HEK293T (cell line): ENCODE data around the gene GRIN2C.

Experiments
- CTCF ChIA-PET: fragments of 350-600 bp; formaldehyde crosslinking; extraction: SDS; loops from one replicate; lab custom pipeline; 2021; ENCODE audit warnings: antibody characterized with exemption, inconsistent platforms; lab: Yijun Ruan, JAX
- POLR2A ChIA-PET: fragments of 350-600 bp; formaldehyde crosslinking; extraction: SDS; loops from one replicate; lab custom pipeline; 2020; ENCODE audit warnings: antibody characterized with exemption, inconsistent platforms; lab: Yijun Ruan, JAX
- DNase-seq: peaks from one replicate; pipeline ENCODE4 v3.0.0; 2012; ENCODE audit warnings: mixed read lengths; ENCODE audit errors: extremely low spot score
- ARNT ChIP-seq: fragments of 450-650 bp; IDR thresholded peaks from 2 replicates; pipeline ENCODE4 v1.6.1; 2017; ENCODE audit warnings: mild to moderate bottlenecking
- BHLHE40 ChIP-seq: fragments of 450-650 bp; IDR thresholded peaks from 2 replicates; pipeline ENCODE4 v1.6.1; 2016; ENCODE audit warnings: mild to moderate bottlenecking, moderate library complexity, borderline replicate concordance
- CTBP1 ChIP-seq: fragments of 450-650 bp; IDR thresholded peaks from 2 replicates; pipeline ENCODE4 v1.6.1; 2016; ENCODE audit warnings: borderline replicate concordance
- ELF4 ChIP-seq: fragments of 450-650 bp; IDR thresholded peaks from 2 replicates; pipeline ENCODE4 v1.6.1; 2017; ENCODE audit warnings: antibody characterized with exemption
- FOXA1 ChIP-seq: fragments of 450-650 bp; IDR thresholded peaks from 2 replicates; pipeline ENCODE4 v1.6.1; 2016; ENCODE audit warnings: mild to moderate bottlenecking
- FOXK2 ChIP-seq: fragments of 450-650 bp; IDR thresholded peaks from 2 replicates; pipeline ENCODE4 v1.6.1; 2016; ENCODE audit warnings: mild to moderate bottlenecking
- FOXM1 ChIP-seq: fragments of 450-650 bp; IDR thresholded peaks from 2 replicates; pipeline ENCODE4 v1.6.1; 2017; ENCODE audit warnings: mild to moderate bottlenecking, borderline replicate concordance
- HDGF ChIP-seq: fragments of 450-650 bp; IDR thresholded peaks from 2 replicates; pipeline ENCODE4 v1.6.1; 2017; ENCODE audit warnings: antibody characterized with exemption, borderline replicate concordance
- L3MBTL2 ChIP-seq: fragments of 450-650 bp; conservative IDR thresholded peaks from 2 replicates; pipeline ENCODE4 v1.6.1; 2016; ENCODE audit warnings: mild to moderate bottlenecking
- LEF1 ChIP-seq: fragments of 450-650 bp; IDR thresholded peaks from 2 replicates; pipeline ENCODE4 v1.6.1; 2017; ENCODE audit warnings: mild to moderate bottlenecking, borderline replicate concordance
- NFRKB ChIP-seq: fragments of 450-650 bp; IDR thresholded peaks from 2 replicates; pipeline ENCODE4 v1.6.1; 2016; ENCODE audit warnings: mild to moderate bottlenecking, moderate library complexity
- SP1 ChIP-seq: fragments of 450-650 bp; IDR thresholded peaks from 2 replicates; pipeline ENCODE4 v1.6.1; 2017
- SUZ12 ChIP-seq: fragments of 450-650 bp; IDR thresholded peaks from 2 replicates; pipeline ENCODE4 v1.6.1; 2016; ENCODE audit warnings: mild to moderate bottlenecking
- TARDBP ChIP-seq: fragments of 450-650 bp; IDR thresholded peaks from 2 replicates; pipeline ENCODE4 v1.6.1; 2016
- ZNF384 ChIP-seq: fragments of 450-650 bp; IDR thresholded peaks from 2 replicates; pipeline ENCODE4 v1.6.1; 2016
- TF ChIP-seq, protein P1 (sequence below): fragments of 450-650 bp; IDR thresholded peaks from 2 replicates; pipeline ENCODE4 v1.6.1; 2016

Gene GRIN2C

GRCh38 chr17:74875977-74876593 lies 16.4 kb upstream of the GRIN2C start:
- DNase-seq = no peak
- TF ChIP-seq HDGF (no peak), ZNF384 (no peak), FOXK2 (no peak), L3MBTL2 (no peak), LEF1 (no peak), SUZ12 (no peak), FOXA1 (no peak), NFRKB (no peak), BHLHE40 (no peak), ELF4 (no peak), CTBP1 (no peak), ARNT (no peak), SP1 (no peak), TARDBP (no peak), FOXM1 (no peak)
- TF ChIP-seq, protein P1, sequence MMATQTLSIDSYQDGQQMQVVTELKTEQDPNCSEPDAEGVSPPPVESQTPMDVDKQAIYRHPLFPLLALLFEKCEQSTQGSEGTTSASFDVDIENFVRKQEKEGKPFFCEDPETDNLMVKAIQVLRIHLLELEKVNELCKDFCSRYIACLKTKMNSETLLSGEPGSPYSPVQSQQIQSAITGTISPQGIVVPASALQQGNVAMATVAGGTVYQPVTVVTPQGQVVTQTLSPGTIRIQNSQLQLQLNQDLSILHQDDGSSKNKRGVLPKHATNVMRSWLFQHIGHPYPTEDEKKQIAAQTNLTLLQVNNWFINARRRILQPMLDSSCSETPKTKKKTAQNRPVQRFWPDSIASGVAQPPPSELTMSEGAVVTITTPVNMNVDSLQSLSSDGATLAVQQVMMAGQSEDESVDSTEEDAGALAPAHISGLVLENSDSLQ = no peak
- CTCF ChIA-PET = no interaction called here
- POLR2A ChIA-PET = no interaction called here

GRCh38 chr17:74875155-74875976 lies 15.7 kb upstream of the GRIN2C start:
- ChIA-PET POLR2A (interaction anchor here (1.4 to 1.6 kb wide), 2 partner anchors 13 to 20 kb away, joined by 4 to 5 read pairs; no protein-coding TSS in a partner anchor), CTCF (interaction anchor here (0.9 to 2.1 kb wide), 3 partner anchors 10 to 239 kb away, joined by 3 to 5 read pairs (median 4); no protein-coding TSS in a partner anchor)
- no peak for TF ChIP-seq NFRKB
- TF ChIP-seq FOXA1 = no peak
- no peak for TF ChIP-seq ZNF384
- TF ChIP-seq L3MBTL2 = no peak
- no peak for TF ChIP-seq SUZ12
- no peak for TF ChIP-seq TARDBP
- TF ChIP-seq CTBP1 = no peak
- TF ChIP-seq BHLHE40 = no peak
- TF ChIP-seq ARNT = no peak
- TF ChIP-seq SP1 = no peak
- TF ChIP-seq ELF4 = no peak
- TF ChIP-seq HDGF = no peak
- no peak for TF ChIP-seq LEF1
- TF ChIP-seq FOXK2 = no peak
- TF ChIP-seq, protein P1 = no peak
- no peak for TF ChIP-seq FOXM1
- no peak for DNase-seq

GRCh38 chr17:74874615-74875037 lies 14.9 kb upstream of the GRIN2C start:
- TF ChIP-seq ARNT = no peak
- ChIA-PET CTCF (interaction anchor here (0.9 to 2.1 kb wide), 3 partner anchors 9 to 240 kb away, joined by 3 to 5 read pairs (median 4); no protein-coding TSS in a partner anchor), POLR2A (interaction anchor here (1.0 to 1.6 kb wide), 4 partner anchors 14 to 235 kb away, joined by 3 to 5 read pairs (median 4); partner anchors contain the start of gene ARMC7)
- no peak for DNase-seq

DNA sequence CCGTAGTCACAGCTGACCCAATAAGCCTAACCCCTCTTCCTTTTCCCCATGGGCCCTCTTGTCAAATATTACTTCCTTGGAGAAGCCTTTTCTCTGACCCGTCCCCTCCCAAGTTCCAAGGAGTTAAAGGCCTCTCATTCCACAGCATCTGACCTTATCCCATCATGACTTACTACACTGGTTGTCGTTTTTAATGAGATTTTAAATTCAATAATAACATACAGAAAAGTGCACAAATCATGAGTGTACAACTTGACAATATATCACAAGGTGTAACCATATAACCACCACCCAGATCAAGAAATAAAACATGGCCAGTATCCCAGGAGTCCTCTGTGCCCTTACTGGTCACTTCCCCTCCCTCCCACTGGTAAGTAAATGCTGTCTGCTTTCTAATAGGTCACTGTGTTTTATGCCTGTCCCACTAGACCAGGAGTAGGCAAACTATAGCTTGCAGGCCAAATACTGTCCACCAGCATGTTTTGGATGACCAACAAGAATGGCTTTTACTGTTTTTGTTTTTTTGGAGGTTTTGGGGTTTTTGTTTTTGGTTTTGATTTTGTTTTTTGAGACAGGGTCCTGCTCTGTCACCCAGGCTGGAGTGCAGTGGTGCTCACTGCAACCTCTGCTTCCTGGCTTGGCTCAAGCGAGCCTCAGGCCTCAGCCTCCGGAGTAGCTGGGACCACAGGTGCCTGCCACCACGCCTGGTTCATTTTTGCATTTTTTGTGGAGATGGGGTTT lies 14.4 kb upstream of the GRIN2C start:
- peak; percentile 40 for DNase-seq
- ChIA-PET CTCF (interaction anchor here (0.5 to 2.3 kb wide), 9 partner anchors 9 to 875 kb away, joined by 3 to 8 read pairs (median 4); no protein-coding TSS in a partner anchor), POLR2A (interaction anchor here (1.0 to 2.4 kb wide), 19 partner anchors 9 to 333 kb away, joined by 3 to 36 read pairs (median 8); partner anchors contain the start of genes ARMC7, HID1, NAT9 and USH1G)
- TF ChIP-seq BHLHE40 (no peak), ARNT (no peak), NFRKB (no peak), FOXK2 (no peak), TARDBP (no peak), SUZ12 (no peak), FOXA1 (no peak), FOXM1 (no peak), ELF4 (no peak), CTBP1 (no peak), LEF1 (no peak), ZNF384 (no peak), L3MBTL2 (no peak), SP1 (no peak), HDGF (no peak)
- TF ChIP-seq, protein P1 = no peak
